H1 (cell line): ENCODE data around the gene HECTD4. TPM values are rescaled to one million over a fixed set of nuclear protein-coding genes. Genes with fewer than 3 reads are reported as not detected.

Experiments used
- BACH1 ChIP-seq: IDR thresholded peaks from 2 replicates; pipeline ENCODE4 v1.6.1; 2012; ENCODE audit warnings: low read length, improper control_type of control experiment
- HDAC6 ChIP-seq: IDR thresholded peaks from one replicate; pipeline ENCODE4 v1.7.1; 2012; ENCODE audit warnings: low read depth, mild to moderate bottlenecking, inconsistent platforms, low read length, moderate library complexity
- RBBP5 ChIP-seq: IDR thresholded peaks from 2 replicates; pipeline ENCODE4 v1.7.1; 2012; ENCODE audit warnings: low read depth, mild to moderate bottlenecking, inconsistent platforms, low read length, moderate library complexity, borderline replicate concordance
- SP4 ChIP-seq: IDR thresholded peaks from 2 replicates; pipeline ENCODE4 v1.6.1; 2012; ENCODE audit warnings: low read length, inconsistent platforms
- SUZ12 ChIP-seq: fragments of 200-600 bp; sonication (generic); IDR thresholded peaks from 2 replicates; pipeline ENCODE4 v1.6.1; 2012; ENCODE audit warnings: mild to moderate bottlenecking, inconsistent platforms, low read length, moderate library complexity, mixed read lengths
- polyA plus RNA-seq, 7 experiments: library from polyadenylated mRNA; depleted of rRNA in 3 of 7; stranded (reverse) in 5 of 7; unstranded in 2 of 7; fragments of >200 nt in 5 of 7; fragments of 200-250 nt in 2 of 7; gene quantifications; 1 replicate in 5 of 7; 2 replicates in 1 of 7; 4 replicates in 1 of 7; pipeline versions ENCODE4 v1.2.1 to v1.2.3, GENCODE V29; 2011 to 2013; ENCODE audit warnings: missing spikeins in 2 of 7, mixed read lengths in 2 of 7
- total RNA-seq: library from RNA; stranded (reverse); fragmentation: NEBNext Ultra II Directional; extraction: Animal tissue kit (Norgen Biotek cat#: 25700); gene quantifications from 2 replicates; pipeline ENCODE4 v1.2.1, GENCODE V29; 2021

Gene HECTD4
- total and polyA plus RNA-seq, 2 of the 8 experiments (the other 6 are each of a cell fraction or from before 2014, with no cell fraction given): 6.5 to 33.7 TPM

DNA sequence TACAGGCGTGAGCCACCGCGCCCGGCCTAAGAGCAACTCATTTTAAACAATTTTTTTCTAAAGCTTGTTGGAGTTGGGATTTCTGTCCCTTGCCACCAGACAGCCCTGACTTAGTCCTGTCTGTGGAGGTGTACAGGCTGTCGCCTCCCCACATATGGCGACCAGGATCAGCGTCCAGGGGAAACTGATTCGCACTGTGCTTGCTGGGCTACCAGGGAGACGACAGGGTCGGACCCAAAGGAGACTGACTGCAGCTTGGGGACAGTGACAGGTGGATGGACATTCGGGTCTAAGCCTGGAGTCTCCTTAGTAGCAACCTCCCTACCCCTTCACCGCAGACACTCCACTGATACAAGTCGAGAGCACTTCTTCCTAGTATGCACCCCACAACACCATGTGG, 216.6 kb downstream of the HECTD4 start (continued):
- TF ChIP-seq SUZ12: no peak
- no peak for TF ChIP-seq RBBP5
- TF ChIP-seq SP4: no peak
- no peak for TF ChIP-seq HDAC6
- TF ChIP-seq BACH1: no peak
- TF ChIP-seq, all 59 proteins: peak for 0
